ENCODE results near the gene TMEM238L.
A peak's percentile ranks its signal among the peaks of the same experiment; 100 is the strongest.

The TMEM238L gene

GRCh38 chr17:10776381-10776780, 27.5 kb downstream of the TMEM238L start:
- Mint-ChIP-seq H3K4me3 (no peak overlapping the region), H3K27me3 (ENCODE audit: low read depth, poor library complexity) (peaks cover 13% of the 10 kb centered on the region), H3K4me1 (peaks cover 29% of the 10 kb centered on the region), H3K36me3 (ENCODE audit: low read depth) (peaks cover 13% of the 10 kb centered on the region), H3K27ac (no peak overlapping the region), H3K9me3 (peaks cover 43% of the 10 kb centered on the region)
- DNase-seq: no peak
- TF ChIP-seq CTCF (IDR thresholded peaks at IDR 0.05): no peak

GRCh38 chr17:10775740-10776356, 28.1 kb downstream of the TMEM238L start:
- Mint-ChIP-seq H3K36me3 (ENCODE audit: low read depth) (peaks cover 15% of the 10 kb centered on the region), H3K27ac (no peak overlapping the region), H3K4me3 (no peak overlapping the region), H3K4me1 (peaks cover 32% of the 10 kb centered on the region), H3K9me3 (peaks cover 46% of the 10 kb centered on the region), H3K27me3 (ENCODE audit: low read depth, poor library complexity) (peaks cover 16% of the 10 kb centered on the region)
- TF ChIP-seq CTCF (IDR thresholded peaks at IDR 0.05): no peak
- no peak for DNase-seq

- H3K36me3 Mint-ChIP-seq (ENCODE audit: low read depth): peaks cover 15% of the 10 kb centered on the region
- H3K4me3 Mint-ChIP-seq: no peak overlapping the region
These were observed 28.8 kb downstream of the TMEM238L start for GRCh38 chr17:10775058-10775457.

GRCh38 chr17:10773391-10773790, 30.5 kb downstream of the TMEM238L start:
- no peak for TF ChIP-seq CTCF (IDR thresholded peaks at IDR 0.05)
- peaks cover 42% of the 10 kb centered on the region for H3K4me1 Mint-ChIP-seq
- peaks cover 15% of the 10 kb centered on the region for H3K36me3 Mint-ChIP-seq (ENCODE audit: low read depth)
- DNase-seq: no peak
- H3K9me3 Mint-ChIP-seq: peaks cover 37% of the 10 kb centered on the region
- peak overlapping the region; percentile 11 for H3K4me3 Mint-ChIP-seq
- peaks cover 28% of the 10 kb centered on the region for H3K27me3 Mint-ChIP-seq (ENCODE audit: low read depth, poor library complexity)
- no peak overlapping the region for H3K27ac Mint-ChIP-seq

More at GRCh38 chr17:10775058-10775457, 28.8 kb downstream of the TMEM238L start:
- Mint-ChIP-seq H3K9me3 (peaks cover 49% of the 10 kb centered on the region), H3K27me3 (ENCODE audit: low read depth, poor library complexity) (peaks cover 21% of the 10 kb centered on the region), H3K27ac (no peak overlapping the region), H3K4me1 (peaks cover 36% of the 10 kb centered on the region)
- no peak for DNase-seq
- no peak for TF ChIP-seq CTCF (IDR thresholded peaks at IDR 0.05)

- Mint-ChIP-seq H3K27ac (peak overlapping the region; percentile 95), H3K36me3 (ENCODE audit: low read depth) (peaks cover 15% of the 10 kb centered on the region), H3K4me1 (peaks cover 42% of the 10 kb centered on the region), H3K27me3 (ENCODE audit: low read depth, poor library complexity) (peaks cover 29% of the 10 kb centered on the region), H3K4me3 (peak overlapping the region; percentile 35), H3K9me3 (peaks cover 37% of the 10 kb centered on the region)
- DNase-seq: peak; percentile 65
- TF ChIP-seq CTCF (IDR thresholded peaks at IDR 0.05): peak; percentile 86
These were observed 31.2 kb downstream of the TMEM238L start for GRCh38 chr17:10772425-10773380.

Measured in nephron progenitor cell (in vitro differentiated cells).